Prostate gland (tissue), 2 donors: ENCODE measurements around the gene TFF1.

Experiments used
- CTCF ChIP-seq, 4 experiments: fragments of 200-600 bp in 2 of 4; fragments of 450-650 bp in 2 of 4; sonication (generic) in 2 of 4; IDR thresholded peaks; 1 replicate in 3 of 4; 2 replicates in 1 of 4; pipeline ENCODE4 v1.5.1; 2016 to 2019; ENCODE audit warnings: antibody characterized with exemption in 4 of 4, mild to moderate bottlenecking in 2 of 4, moderate library complexity in 2 of 4
- POLR2AphosphoS5 ChIP-seq: sonication (generic); formaldehyde crosslinking; IDR thresholded peaks from one replicate; pipeline ENCODE4 v1.6.1; 2017; ENCODE audit warnings: antibody characterized with exemption

DNA sequence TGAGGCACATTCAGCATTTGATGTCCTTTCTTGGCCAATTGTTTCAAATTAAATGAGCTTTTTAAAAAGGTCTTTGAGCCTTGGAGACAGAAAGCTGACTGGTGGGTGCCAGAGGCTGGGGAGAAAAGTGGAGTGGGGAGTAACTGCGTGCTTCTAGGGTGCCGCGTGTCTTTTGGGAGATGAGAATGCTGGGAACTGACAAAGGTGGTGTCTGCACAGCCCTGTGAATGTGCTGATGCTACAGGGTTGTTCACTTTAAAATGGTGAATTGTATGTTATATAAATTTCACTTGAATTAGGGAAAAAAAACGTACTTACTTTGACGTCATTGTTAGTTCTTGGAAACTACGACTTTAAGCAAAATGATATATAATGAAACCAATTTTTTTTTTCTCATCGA is 8.1 kb upstream of the TFF1 start:
- no peak for TF ChIP-seq CTCF (IDR thresholded peaks at IDR 0.05)
- no peak for TF ChIP-seq POLR2AphosphoS5
